ELF-1 (cell line): ENCODE results near the gene TSPAN9.

Experiments
- DNase-seq: peaks from one replicate; pipeline ENCODE4 v3.0.0-alpha.2; 2016; ENCODE audit warnings: low read depth, low spot score

The TSPAN9 gene

DNA sequence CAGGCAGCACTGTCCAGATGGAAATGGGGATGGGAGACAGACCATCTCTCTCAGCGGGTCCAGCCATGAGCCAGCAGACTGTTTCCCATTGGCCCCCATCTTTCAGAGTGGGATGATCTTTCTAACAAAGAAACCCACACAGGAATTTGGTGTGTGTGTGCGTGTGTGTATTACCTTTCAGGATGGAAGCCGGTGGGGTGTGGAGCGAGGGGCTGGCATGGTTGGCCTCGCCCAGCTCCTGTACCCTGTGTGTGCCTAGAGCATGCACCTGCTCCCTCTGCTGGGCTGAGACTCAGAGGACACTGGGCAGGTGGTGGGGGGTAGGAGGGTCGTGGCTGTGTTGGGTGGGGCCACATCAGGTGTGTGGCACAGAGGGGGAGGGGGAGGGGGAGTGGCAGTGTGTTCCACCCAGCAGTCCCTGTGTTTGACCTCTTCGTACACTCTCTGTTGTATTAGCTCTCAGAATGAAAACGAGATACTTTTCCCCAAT lies 33.0 kb upstream of the TSPAN9 start:
- DNase-seq = no peak

DNA sequence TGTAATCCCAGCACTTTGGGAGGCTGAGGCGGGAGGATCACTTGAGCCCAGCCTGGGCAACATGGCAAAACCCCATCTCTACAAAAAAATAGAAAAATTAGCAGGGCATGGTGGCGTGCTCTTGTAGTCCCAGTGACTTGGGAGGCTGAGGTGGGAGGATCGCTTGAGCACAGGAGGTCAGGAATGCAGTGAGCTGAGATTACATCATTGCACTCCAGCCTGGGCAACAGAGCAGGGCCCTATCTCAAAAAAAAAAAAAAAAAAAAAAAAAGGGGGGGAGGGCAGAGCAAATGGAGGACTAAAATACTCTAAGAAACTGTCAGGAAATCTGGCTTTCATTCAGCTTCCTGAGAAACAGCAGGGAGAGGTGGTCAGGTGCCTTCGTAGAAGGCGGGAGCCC lies 31.7 kb upstream of the TSPAN9 start:
- no peak for DNase-seq

DNA sequence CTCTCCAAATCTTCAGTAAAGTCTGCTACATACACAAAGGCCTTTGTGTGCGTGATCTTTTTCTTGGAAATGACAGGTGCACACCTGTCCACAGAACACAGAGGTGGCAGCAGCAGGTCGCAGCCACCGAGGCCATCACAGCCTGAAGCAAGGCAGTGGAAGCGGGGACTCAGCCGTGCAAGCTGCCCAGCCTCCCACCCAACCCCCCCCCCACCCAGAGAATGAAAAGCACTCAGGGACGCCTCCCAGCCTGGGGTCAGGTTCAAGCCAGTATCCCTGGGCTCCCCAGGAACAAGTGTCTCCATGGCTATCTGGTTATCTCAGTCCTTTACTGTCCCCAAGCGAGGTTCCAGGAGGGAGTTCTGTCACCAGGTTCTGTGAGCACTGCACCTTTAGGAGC lies 31.2 kb upstream of the TSPAN9 start:
- DNase-seq = no peak

DNA sequence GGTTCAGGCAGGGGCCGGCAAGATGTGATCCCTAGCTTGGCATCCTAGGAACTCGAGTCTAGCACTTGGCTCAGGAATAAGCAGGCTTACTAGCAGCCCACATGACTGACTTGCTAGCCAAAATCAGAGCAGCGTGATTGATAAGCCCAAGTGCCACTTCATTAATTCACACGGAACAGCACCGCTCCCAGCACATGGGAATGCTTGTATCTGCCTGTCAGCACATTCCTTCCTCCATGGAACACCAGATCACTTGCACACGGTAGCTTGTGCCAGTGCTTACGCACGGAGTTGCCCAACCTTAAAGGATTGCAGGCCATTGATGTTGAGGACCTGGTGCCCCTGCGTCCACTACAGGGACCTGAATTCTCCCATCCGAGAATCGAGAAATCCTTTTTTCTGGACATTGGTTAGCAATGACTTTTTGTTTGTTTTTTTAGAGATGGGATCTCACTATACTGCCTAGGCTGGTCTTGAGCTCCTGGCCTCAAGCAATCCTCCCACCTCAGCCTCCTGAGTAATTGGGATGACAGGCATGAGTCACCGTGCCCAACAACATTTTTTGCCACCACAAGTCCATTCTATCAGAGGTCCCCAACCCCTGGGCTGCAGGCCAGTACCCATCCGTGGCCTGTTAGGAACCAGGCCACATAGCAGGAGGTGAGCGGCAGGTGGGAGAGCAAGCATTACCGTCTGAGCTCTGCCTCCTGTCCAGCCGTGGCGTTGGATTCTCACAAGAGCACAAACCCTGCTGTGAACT lies 30.6 kb upstream of the TSPAN9 start:
- DNase-seq = no peak

DNA sequence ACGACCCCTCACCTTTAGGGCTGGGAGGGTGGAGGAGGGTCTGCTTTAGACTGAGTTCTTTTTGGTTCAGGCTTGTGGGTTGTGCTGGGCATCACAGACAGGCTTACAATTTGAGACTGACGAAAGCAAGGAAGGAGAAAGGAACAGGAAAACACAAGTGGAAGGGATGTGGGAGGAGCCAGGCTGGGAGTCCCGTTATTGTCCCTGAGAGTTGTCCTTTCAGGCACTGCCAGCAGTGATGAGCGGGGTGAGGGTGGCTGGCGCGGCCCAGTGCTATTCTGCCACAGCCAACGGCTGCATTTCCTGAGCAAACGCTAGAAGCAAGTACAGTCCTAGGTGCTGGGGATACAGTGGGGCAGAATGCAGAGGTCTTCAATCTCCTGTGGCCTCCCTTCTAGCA lies 29.2 kb upstream of the TSPAN9 start:
- DNase-seq = no peak

DNA sequence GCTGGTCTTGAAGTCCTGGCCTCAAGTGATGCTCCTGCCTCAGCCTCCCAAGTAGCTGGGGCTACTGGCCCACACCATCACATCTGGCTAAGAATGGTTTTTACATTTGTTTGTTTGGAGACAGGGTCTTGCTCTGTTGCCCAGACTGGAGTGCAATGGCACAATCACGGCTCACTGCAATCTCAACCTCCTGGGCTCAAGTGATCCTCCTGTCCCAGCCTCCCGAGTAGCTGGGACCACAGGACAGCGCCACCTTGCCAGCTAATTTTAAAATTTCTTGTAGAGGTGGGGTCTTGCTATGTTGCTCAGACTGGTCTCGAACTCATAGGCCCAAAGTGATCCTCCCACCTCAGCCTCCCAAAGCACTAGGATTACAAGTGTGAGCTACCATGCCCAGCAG lies 28.6 kb upstream of the TSPAN9 start:
- no peak for DNase-seq

DNA sequence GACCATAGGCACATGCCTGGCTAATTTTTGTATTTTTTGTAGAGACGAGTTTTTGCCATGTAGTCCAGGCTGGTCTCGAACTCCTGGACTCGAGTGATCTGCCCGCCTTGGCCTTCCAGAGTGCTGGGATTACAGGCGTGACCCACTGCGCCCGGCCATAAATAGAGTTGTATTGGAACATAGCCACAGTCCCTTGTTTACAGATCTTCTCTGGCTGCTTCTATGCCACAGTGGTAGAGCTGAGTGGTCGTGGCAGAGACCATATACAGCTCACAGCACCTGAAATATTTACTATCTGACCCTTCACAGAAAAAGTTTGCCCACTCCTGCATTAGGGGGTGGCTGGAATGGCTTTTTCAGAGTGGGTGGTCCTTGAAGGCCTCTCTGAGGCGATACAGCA lies 28.0 kb upstream of the TSPAN9 start:
- DNase-seq = no peak

DNA sequence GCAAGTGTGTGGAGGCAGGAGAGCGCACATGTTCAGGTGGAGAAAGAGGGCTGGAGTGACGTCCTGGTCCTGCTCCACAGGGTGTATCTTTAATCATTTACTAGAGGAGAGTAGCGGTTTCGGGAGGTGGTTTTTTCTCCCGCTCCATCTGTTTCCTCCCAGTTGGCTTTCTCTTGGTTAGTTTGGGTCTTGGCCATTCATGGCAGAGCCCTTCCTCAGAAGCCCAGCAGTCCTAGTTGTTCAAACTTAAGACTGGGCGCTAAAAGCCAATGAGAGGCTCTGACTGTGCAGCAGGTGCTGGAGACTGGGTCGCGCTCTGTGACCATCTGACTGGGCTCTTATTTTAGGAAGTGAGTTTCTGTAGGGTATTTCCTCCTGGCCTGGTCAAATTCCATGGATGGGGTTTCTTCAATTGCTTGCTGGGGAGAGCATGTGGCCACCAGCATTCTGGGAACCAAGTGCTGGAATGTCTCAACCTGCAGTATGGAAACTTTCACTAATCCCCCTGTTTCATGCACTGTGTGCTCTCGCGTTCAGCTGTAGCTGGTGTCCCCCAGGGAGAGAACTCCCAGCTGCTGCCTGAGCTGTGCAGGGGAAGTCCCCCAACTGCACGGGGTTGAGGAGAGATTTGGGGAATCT lies 27.4 kb upstream of the TSPAN9 start:
- DNase-seq = no peak

DNA sequence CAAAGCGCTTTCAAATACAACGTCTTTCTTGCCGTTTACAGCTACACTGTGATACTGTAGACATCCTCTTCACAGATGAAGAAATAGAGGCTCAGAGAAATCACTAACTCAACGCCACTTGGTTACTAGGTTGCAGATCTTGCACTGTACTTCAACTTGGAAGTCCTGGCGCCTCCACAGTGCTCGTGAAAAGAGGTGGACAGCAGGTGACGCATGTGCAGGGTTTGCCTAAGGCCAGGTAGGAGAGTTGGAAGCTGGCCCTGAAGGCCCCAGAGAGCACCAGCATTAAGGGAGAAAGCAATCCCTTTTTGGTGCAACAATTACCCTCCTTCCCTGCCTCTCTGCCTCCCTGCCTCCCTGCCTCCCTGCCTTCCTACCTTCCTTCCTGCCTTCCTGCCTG lies 22.8 kb upstream of the TSPAN9 start:
- DNase-seq = no peak

DNA sequence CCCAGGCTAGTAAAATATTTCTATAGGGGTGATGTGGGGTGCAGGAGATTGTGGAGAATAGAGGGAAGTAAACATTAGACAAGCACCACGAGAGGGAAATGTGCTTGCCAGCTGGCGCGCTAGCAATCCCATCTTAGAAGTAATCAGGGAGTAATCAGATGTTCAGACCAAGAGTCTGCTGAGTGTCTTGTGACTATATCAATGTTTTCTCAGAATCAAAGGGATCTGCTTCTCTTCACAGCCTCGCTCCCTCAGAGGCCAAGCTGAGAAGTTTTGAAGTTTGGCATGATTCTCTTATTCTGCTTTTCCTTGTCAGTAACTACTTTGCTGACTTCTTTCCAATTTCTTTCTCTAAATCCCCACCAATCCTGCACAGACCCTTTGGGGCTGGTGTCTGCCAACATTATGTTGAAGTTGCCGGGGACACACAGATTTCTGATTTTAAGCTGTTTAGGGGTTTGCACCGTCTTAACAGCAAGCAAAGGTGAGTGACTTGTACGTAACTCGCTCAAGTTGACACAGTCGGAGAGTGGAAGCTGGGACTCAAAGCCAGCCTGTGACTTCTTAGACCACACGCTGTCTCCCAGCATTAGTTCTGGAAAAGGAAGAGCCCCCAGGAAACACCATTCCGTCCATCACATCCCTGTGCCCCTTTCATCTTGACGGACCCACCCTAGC lies 22.0 kb upstream of the TSPAN9 start:
- DNase-seq = no peak

DNA sequence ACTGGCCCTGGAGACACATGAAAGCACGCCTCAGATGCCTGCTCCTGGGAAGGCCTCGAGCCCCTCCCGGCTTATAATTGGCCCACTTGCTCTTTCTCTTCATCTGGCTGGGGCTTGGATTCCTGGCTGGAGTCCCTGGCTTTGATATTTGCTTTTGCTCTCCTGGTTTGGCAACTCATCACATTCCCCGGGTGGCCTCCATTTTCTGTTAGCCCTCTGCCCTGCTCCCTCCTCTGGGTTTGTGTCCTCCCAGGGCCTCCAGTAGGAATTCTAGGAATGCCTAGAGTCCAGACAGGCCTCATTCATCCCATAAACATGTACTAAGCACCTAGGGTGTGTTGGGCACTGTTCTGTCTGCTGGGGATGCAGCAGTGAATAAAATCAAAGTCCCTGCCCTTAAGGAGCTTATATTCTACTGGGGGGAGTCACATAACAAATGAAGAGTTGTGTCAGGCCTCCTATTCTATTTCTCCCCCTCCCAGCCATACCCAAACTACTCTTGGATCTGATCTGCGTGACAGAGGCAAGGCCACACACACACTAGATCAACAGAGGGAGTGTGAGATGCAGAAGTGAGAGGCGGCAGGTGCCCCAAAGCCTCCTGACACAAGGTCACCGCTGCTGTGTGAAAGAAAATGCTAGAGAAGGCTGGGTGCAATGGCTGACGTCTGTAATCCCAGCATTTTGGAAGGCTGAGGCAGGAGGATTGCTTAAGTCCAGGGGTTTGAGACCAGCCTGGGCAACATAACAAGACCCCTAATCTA lies 21.3 kb upstream of the TSPAN9 start:
- peak; percentile 90 for DNase-seq

DNA sequence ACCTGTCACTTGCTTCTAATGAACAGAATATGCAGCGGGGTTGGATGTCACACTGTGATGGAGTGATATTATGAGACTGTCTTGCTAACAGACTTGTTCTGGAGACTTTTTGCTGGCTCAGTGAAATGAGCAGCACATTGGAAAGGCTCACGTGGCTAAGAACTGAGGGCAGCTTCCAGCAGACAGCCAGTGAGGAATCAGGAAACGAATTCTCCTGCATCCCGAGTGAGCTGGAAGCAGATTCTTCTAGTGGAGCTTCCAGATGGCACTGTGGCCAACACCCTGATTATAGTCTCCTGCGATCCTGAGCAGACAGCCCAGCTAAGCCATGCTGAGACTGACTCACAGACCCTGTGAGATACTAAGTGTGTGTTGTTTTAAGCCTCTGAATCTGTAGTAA lies 16.1 kb upstream of the TSPAN9 start:
- DNase-seq = no peak

DNA sequence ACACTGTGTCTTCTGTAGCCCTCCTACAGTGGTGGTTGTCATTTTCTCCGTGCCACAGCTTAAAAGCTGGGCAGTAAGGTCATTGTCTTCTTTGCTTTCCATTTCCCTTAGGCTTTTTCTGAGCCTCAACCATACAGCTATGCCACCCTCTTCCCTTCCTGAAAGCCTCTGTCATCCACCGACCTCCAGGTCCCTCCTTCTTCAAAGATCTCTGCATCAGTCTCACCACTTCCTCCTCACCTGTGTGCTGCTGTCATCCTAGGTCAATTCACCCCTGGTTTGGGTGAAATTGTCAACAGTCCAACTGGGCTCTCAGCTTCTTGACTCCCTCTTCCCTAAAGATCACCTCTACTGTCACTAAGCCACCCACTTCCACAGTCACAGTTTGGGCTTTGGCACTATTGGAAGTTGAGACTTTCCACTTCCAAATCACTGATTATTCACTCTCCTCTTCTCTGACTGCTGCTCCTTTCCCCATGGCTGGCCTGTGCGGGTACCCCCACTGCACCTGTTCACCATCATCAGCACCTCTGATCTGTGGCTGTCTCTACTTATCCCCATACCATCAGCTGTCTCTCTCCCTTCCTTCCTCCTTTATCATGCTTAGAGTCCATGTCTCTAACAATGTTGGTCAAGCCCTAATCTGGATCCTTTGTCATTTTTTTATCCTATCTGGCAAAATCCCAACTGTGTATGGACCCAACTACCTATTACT lies 15.5 kb upstream of the TSPAN9 start:
- no peak for DNase-seq

DNA sequence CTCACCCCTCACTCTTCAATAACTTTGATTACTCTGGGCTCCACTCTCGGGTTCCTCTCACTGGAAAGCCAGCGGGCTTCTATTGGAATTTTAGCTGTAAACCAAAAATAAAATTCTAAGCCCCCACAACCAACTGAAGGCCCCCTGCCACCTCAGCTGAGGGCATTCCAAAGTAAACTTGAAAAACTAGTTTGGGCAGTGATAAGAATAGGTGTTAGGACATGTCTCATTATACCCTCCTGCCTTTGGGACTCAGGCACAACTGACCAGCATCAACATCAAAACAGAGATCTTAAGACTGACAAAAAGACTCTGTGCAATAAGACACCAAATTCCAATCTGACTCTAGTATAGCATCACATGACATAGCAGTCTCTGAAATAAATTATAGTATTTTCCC lies 11.9 kb upstream of the TSPAN9 start:
- peak; percentile 64 for DNase-seq

DNA sequence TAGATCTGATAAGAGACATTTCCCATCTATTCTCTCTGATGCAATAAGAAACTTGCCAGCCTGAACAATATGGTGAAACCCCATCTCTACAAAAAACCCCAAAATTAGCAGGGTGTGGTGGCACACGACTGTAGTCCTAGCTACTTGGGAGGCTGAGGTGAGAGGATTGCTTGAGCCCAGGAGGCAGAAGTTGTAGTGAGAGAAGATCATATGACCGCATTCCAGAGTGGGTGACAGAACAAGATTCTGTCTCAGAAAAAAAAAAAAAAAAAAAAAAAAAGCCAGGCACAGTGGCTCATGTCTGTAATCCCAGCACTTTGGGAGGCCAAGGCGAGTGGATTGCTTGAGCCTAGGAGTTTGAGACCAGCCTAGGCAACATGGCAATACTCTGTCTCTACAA lies 11.3 kb upstream of the TSPAN9 start:
- DNase-seq = peak; percentile 67

DNA sequence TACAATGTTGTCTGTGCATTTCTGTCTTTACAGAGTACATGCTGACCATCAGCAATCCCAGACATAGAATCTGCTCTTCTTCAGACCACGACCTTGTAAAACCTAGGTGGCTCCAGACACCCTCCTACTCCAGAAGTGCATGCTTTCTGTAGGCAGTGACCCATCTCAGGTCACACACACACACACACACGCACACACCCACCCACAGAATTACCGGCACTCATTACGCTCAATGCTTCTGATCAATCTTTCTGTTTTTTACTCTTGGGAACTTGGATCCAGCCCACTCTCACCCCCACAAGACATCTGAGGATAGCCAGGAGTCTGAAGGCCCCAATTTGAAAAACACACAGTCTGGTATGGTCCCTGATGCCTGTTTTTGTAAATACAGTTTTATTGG lies 7.5 kb upstream of the TSPAN9 start:
- DNase-seq = no peak

DNA sequence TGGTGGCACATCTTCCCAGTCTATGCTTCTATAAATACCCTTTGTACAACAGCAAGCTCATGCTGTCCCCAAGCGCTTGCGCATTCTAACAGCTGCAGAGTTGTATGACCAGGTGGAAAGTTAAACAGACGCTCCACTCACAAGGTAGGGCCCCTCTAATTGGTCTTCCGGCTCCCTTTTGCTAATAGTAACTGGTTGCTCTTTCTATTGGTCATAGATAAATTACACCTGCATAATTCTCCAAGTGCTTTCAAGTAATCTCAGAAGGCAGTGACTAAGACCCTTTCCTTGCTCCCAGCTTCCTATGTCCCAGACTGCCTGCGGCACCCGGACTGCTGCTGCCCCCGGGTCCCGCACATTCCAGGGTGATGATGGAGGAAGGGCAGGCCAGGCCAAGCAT lies 6.1 kb upstream of the TSPAN9 start:
- peak; percentile 65 for DNase-seq

DNA sequence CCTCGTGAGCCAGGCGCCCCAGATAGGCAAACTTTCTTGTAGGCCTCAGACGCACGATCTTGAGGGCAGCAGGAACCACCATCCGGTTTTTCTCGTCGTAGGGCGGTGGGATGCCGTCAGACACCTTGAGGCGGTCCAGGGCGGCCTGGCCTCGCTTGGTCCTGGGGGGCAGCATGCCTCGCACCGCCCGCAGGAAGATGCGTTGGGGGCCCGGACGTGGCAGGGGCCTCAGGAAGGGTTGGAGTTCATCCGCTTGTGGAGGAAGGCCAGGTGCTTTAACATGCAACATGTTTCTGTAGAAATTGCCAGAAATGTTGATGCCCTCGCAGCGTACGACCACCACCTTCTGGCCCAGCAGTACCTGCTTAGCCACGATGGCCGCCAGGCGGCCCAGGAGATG lies 5.5 kb upstream of the TSPAN9 start:
- no peak for DNase-seq

DNA sequence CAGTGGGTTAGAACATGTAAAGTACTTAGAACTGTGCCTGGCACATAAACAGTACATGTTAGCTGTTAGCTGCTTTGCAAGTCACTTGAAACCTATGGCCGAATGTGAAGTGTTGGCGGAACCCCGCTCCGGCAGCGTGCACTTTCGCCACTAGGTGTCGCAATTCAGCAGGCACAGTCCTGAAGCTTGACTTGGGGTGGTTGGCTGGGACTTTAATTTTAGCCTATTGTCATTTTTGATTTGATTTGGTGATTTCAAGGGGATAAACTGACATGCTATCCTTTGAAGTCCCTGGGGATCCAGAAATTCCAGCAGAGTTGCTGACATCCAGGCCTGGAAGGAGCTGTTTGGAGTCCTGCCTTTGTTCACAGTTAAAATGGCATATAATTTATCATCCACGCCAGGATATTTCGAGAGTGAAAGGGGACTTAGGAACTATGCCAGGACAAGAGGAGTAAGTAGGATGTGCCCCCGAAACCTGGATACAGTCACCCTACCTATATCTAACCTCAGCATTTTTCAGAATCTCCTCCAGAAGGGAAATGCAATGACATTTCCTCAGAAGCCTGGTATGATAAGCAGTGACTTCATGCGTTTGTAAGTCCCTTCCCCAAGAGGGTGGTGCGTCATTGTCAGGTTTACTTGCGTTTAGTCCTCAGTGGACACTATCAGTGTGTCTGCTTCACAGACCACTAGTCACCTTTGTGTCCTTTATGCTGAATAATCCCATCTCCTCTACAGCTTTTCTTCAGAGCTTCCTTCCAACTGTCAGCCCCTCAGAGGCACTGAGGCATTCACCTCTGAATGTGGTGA lies 3.5 kb upstream of the TSPAN9 start:
- DNase-seq = peak; percentile 93

DNA sequence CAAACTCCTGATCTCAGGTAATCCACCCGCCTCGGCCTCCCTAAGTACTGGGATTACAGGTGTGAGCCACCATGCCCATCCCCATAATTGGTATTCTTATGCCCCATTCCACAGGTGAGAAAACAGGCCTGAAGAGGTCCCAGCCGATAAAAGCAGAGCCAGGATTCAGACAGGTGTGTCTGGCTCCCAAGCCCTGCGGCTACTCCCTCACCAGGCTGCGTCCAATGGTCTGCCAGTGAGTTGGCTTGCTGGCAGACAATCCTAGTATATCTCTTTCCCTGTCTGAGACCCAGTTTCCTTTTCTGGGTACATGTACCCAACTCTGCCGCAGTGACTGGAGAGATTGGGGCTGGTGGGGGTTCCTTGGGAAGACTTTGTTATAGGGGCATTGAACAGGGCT lies 1.9 kb upstream of the TSPAN9 start:
- DNase-seq = no peak
